PC-9 (cell line): ENCODE measurements around the gene APEH. TPM values are rescaled to one million over a fixed set of nuclear protein-coding genes. Genes with fewer than 3 reads are reported as not detected.

Experiments
- BruUV-seq: library from RNA; stranded (reverse); fragments of 400-500 nt; replicated peaks from 2 replicates; lab custom pipeline; 2021; lab: Mats Ljungman, UMichigan
- CTCF ChIA-PET: fragments of 300-600 bp; sonication (Branson Sonifier 250); formaldehyde crosslinking; loops from one replicate; lab custom pipeline; 2022; ENCODE audit warnings: antibody characterized with exemption; lab: Charles Lee
- POLR2A ChIA-PET: fragments of 300-600 bp; sonication (Branson Sonifier 250); formaldehyde crosslinking; loops from one replicate; lab custom pipeline; 2022; ENCODE audit warnings: antibody characterized with exemption; ENCODE audit not compliant: unreplicated experiment; lab: Charles Lee
- DNase-seq, 2 experiments: peaks; one replicate each; pipeline versions ENCODE4 v3.0.0 to v3.0.0-alpha.2; 2015 to 2022; ENCODE audit warnings: mixed read lengths in 1 of 2
- H2AFZ ChIP-seq: fragments of 200-600 bp; sonication (generic); 2 replicates; pipeline ENCODE4 v1.8.1; 2017; ENCODE audit warnings: antibody characterized with exemption
- H3F3A ChIP-seq: fragments of 200-600 bp; sonication (generic); 2 replicates; pipeline ENCODE4 v1.8.1; 2017; ENCODE audit warnings: antibody characterized with exemption, mild to moderate bottlenecking, low read depth; ENCODE audit not compliant: insufficient read depth
- H3K27ac ChIP-seq: fragments of 200-600 bp; sonication (generic); 2 replicates; pipeline ENCODE4 v1.6.1; 2016; ENCODE audit warnings: mixed run types
- H3K27me3 ChIP-seq: fragments of 200-600 bp; sonication (generic); 2 replicates; pipeline ENCODE4 v1.6.1; 2016; ENCODE audit warnings: low read depth, mixed run types; ENCODE audit not compliant: insufficient read depth
- H3K36me3 ChIP-seq: fragments of 200-600 bp; sonication (generic); 2 replicates; pipeline ENCODE4 v1.6.1; 2016; ENCODE audit warnings: low read depth, mixed run types
- H3K4me1 ChIP-seq: fragments of 200-600 bp; sonication (generic); replicated peaks from 2 replicates; pipeline ENCODE4 v1.6.1; 2016; ENCODE audit warnings: mixed run types; ENCODE audit not compliant: insufficient read depth
- H3K4me2 ChIP-seq: fragments of 200-600 bp; sonication (generic); 2 replicates; pipeline ENCODE4 v1.6.1; 2017; ENCODE audit warnings: mixed run types
- H3K4me3 ChIP-seq: fragments of 200-600 bp; sonication (generic); 2 replicates; pipeline ENCODE4 v1.6.1; 2016; ENCODE audit warnings: mixed run types
- H3K79me2 ChIP-seq: fragments of 200-600 bp; sonication (generic); 2 replicates; pipeline ENCODE4 v1.6.1; 2017; ENCODE audit warnings: low read depth, mixed run types
- H3K9me2 ChIP-seq: fragments of 200-600 bp; sonication (generic); 2 replicates; pipeline ENCODE4 v1.8.1; 2017; ENCODE audit warnings: mild to moderate bottlenecking; ENCODE audit not compliant: insufficient read depth
- H3K9me3 ChIP-seq: fragments of 200-600 bp; sonication (generic); 2 replicates; pipeline ENCODE4 v1.8.1; 2016; ENCODE audit warnings: low read depth; ENCODE audit not compliant: insufficient read depth
- H4K20me1 ChIP-seq: fragments of 200-600 bp; sonication (generic); 2 replicates; pipeline ENCODE4 v1.8.1; 2017; ENCODE audit not compliant: insufficient read depth
- EZH2 ChIP-seq: fragments of 200-600 bp; sonication (generic); IDR thresholded peaks from 2 replicates; pipeline ENCODE4 v1.8.0; 2017; ENCODE audit warnings: antibody characterized with exemption, low read depth
- intact Hi-C: fragments of 100-400 bp; cut with micrococcal nuclease; formaldehyde crosslinking; loops from one replicate; pipeline ENCODE4 v1.10.0; 2022; ENCODE audit not compliant: unreplicated experiment
- total RNA-seq: library from RNA; stranded (reverse); gene quantifications from 2 replicates; pipeline ENCODE4 v1.2.3, GENCODE V29; 2021
- TF ChIP-seq, protein P1 (sequence below): fragments of 200-600 bp; sonication (generic); conservative IDR thresholded peaks from 2 replicates; pipeline ENCODE4 v1.6.1; 2017; ENCODE audit warnings: mixed run types, antibody characterized with exemption, mild to moderate bottlenecking, moderate library complexity

APEH gene
- total RNA-seq, 1 experiment from 2014 or later = 131 TPM

DNA sequence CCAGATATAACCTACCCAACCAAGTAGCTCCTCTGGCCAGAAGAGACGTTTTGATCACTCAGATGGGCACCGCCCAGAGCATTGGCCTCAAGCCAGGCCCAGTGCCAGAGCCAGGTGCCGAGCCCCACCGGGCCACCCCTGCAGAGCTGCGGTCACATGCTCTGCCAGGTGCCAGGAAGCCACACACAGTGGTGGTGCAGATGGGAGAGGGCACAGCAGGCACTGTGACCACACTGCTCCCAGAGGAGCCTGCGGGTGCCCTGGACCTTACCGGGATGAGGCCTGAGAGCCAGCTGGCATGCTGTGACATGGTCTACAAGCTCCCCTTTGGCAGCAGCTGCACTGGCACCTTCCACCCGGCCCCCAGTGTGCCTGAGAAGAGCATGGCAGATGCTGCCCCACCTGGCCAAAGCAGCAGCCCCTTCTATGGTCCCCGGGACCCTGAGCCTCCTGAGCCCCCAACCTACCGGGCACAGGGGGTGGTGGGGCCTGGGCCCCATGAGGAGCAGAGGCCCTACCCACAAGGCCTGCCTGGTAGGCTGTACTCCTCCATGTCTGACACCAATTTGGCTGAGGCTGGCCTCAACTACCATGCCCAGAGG is 19.1 kb upstream of the APEH start:
- no TSS peak for BruUV-seq

DNA sequence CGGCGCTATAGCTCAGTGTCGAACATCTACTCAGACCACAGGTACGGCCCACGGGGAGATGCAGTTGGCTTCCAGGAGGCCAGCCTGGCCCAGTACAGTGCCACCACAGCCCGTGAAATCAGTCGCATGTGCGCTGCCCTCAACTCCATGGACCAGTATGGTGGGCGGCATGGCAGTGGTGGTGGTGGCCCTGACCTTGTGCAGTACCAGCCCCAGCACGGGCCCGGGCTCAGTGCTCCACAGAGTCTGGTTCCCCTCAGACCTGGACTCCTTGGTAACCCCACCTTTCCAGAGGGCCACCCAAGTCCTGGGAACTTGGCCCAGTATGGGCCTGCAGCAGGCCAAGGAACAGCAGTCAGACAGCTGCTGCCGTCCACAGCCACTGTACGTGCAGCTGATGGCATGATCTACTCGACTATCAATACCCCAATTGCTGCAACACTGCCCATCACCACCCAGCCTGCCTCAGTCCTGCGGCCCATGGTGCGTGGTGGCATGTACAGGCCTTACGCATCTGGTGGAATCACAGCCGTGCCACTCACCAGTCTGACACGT is 18.3 kb upstream of the APEH start:
- no peak overlapping the region for H3K27ac ChIP-seq
- no peak overlapping the region for H3K4me3 ChIP-seq
- no peak overlapping the region for H2AFZ ChIP-seq
- no peaks in the 10 kb centered on the region for H3K36me3 ChIP-seq
- TF ChIP-seq EZH2 = no peak
- TF ChIP-seq, protein P1, sequence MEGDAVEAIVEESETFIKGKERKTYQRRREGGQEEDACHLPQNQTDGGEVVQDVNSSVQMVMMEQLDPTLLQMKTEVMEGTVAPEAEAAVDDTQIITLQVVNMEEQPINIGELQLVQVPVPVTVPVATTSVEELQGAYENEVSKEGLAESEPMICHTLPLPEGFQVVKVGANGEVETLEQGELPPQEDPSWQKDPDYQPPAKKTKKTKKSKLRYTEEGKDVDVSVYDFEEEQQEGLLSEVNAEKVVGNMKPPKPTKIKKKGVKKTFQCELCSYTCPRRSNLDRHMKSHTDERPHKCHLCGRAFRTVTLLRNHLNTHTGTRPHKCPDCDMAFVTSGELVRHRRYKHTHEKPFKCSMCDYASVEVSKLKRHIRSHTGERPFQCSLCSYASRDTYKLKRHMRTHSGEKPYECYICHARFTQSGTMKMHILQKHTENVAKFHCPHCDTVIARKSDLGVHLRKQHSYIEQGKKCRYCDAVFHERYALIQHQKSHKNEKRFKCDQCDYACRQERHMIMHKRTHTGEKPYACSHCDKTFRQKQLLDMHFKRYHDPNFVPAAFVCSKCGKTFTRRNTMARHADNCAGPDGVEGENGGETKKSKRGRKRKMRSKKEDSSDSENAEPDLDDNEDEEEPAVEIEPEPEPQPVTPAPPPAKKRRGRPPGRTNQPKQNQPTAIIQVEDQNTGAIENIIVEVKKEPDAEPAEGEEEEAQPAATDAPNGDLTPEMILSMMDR = no peak
- no peaks in the 10 kb centered on the region for H3K4me1 ChIP-seq
- H4K20me1 ChIP-seq = no peaks in the 10 kb centered on the region
- intact Hi-C loops = no loop called here
- H3K79me2 ChIP-seq = no peaks in the 10 kb centered on the region
- H3F3A ChIP-seq = no peaks in the 10 kb centered on the region
- POLR2A ChIA-PET = no interaction called here
- no peaks in the 10 kb centered on the region for H3K9me3 ChIP-seq
- CTCF ChIA-PET = no interaction called here
- no peak for DNase-seq
- H3K9me2 ChIP-seq = no peaks in the 10 kb centered on the region
- no TSS peak for BruUV-seq
- H3K4me2 ChIP-seq = no peak overlapping the region
- no peaks in the 10 kb centered on the region for H3K27me3 ChIP-seq

More for the DNA sequence above, 19.1 kb upstream of the APEH start:
- TF ChIP-seq EZH2 = no peak
- TF ChIP-seq, protein P1 = no peak
- H3K4me1 ChIP-seq = no peaks in the 10 kb centered on the region
- H3K4me3 ChIP-seq = no peak overlapping the region
- peak in 1 of 2 experiments; percentile 53 for DNase-seq
- H3K9me3 ChIP-seq = no peaks in the 10 kb centered on the region
- H3K27me3 ChIP-seq = no peaks in the 10 kb centered on the region
- no peaks in the 10 kb centered on the region for H4K20me1 ChIP-seq
- ChIA-PET POLR2A (interaction anchor here (0.6 kb wide), 1 partner anchor 92 kb away, joined by 3 read pairs; no protein-coding TSS in a partner anchor), CTCF (no interaction called here)
- no peak overlapping the region for H2AFZ ChIP-seq
- no peak overlapping the region for H3K4me2 ChIP-seq
- no peaks in the 10 kb centered on the region for H3K9me2 ChIP-seq
- H3F3A ChIP-seq = no peaks in the 10 kb centered on the region
- no peak overlapping the region for H3K27ac ChIP-seq
- intact Hi-C loops = no loop called here
- H3K36me3 ChIP-seq = no peaks in the 10 kb centered on the region
- no peaks in the 10 kb centered on the region for H3K79me2 ChIP-seq

DNA sequence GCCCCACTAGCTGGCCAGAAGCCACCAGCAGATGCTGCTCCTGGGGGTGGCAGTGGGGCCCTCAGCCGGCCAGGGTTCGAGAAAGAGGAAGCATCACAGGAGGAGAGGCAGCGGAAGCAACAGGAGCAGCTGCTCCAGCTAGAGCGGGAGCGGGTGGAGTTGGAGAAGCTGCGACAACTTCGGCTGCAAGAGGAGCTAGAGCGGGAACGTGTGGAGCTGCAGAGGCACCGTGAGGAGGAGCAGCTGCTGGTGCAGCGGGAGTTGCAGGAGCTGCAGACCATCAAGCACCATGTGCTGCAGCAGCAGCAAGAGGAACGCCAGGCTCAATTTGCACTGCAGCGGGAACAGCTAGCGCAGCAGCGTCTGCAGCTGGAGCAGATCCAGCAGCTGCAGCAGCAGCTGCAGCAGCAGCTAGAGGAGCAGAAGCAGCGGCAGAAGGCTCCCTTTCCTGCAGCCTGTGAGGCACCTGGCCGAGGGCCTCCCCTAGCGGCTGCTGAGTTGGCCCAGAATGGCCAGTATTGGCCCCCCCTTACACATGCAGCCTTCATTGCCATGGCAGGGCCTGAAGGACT is 17.5 kb upstream of the APEH start:
- no TSS peak for BruUV-seq
- TF ChIP-seq, protein P1 = no peak; the same call in 1 of the 2 replicates
- no peak for TF ChIP-seq EZH2
- H3K9me3 ChIP-seq = no peaks in the 10 kb centered on the region
- no peaks in the 10 kb centered on the region for H3K4me1 ChIP-seq
- H4K20me1 ChIP-seq = no peaks in the 10 kb centered on the region
- no peak overlapping the region for H3K4me2 ChIP-seq
- no peak overlapping the region for H3K4me3 ChIP-seq
- H3K27ac ChIP-seq = no peak overlapping the region
- no peaks in the 10 kb centered on the region for H3K79me2 ChIP-seq
- POLR2A ChIA-PET = no interaction called here
- no peaks in the 10 kb centered on the region for H3K36me3 ChIP-seq
- no peak overlapping the region for H2AFZ ChIP-seq
- intact Hi-C loops = no loop called here
- H3K27me3 ChIP-seq = no peaks in the 10 kb centered on the region
- H3F3A ChIP-seq = no peaks in the 10 kb centered on the region
- DNase-seq = no peak
- CTCF ChIA-PET = no interaction called here
- H3K9me2 ChIP-seq = no peaks in the 10 kb centered on the region
